HUES64 (cell line): ENCODE results near the gene HNRNPCL1.

Experiments used
- H3K27ac ChIP-seq: 2 replicates; pipeline ENCODE4 v1.7.0; 2013; ENCODE audit warnings: low read depth, low read length, inconsistent platforms
- H3K27me3 ChIP-seq: 2 replicates; pipeline ENCODE4 v1.6.1; 2013; ENCODE audit warnings: mild to moderate bottlenecking, low read length; ENCODE audit not compliant: insufficient read depth
- H3K36me3 ChIP-seq: 2 replicates; pipeline ENCODE4 v1.6.1; 2013; ENCODE audit warnings: mild to moderate bottlenecking, low read length; ENCODE audit not compliant: insufficient read depth
- H3K4me1 ChIP-seq: 2 replicates; pipeline ENCODE4 v1.6.1; 2013; ENCODE audit warnings: mild to moderate bottlenecking, low read length, moderate library complexity; ENCODE audit not compliant: insufficient read depth
- H3K4me3 ChIP-seq: 2 replicates; pipeline ENCODE4 v1.5.1; 2013; ENCODE audit warnings: mild to moderate bottlenecking, low read length, moderate library complexity
- H3K9ac ChIP-seq: 2 replicates; pipeline ENCODE4 v1.6.1; 2013; ENCODE audit warnings: mild to moderate bottlenecking, low read depth, low read length
- H3K9me3 ChIP-seq: 2 replicates; pipeline ENCODE4 v1.6.1; 2013; ENCODE audit warnings: low read depth, low read length; ENCODE audit not compliant: insufficient read depth
- WGBS: fragments of 150-250, 120-280 bp; methylation state at CpG from one replicate; pipeline ENCODE4 v1.1.7; 2013; ENCODE audit warnings: missing lambda C conversion rate; 5-methylcytosine and 5-hydroxymethylcytosine counted together

Gene HNRNPCL1

DNA sequence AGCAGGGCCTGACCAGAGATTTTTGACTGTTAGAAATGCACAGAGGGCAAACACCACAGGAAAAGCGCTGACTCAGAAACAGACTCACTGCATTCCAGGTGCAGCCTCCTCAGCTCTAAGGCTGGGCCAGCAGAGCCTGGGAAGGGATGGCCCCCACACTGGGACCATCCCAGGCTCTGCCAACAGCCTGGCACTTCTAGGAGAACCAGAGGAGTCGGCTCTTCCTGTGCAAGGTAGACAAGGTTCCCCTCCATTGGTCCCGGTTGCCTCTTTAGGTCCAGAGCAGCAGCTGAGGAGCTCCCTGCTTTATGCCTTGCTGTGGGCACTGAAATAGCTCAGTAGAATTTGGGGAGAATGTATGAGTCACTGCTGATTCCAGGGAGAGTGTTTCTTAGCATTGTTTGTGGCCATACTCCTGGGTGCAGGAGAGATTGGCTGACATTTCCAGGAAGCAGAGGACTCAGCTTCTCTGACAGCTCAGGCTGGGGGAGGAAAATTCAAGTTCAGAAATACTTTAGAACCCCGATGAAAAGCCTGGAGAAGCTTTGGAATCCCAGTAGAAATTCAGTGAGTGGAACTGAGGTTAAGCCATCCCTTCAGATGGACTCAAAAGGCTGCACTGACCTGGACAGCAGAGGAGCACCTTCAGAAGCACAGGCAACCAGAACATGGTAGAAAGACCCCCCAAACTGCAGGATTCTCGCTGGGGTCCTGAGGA, 37.7 kb downstream of the HNRNPCL1 start:
- 53% methylated on average over 5 of the region's 5 CpGs for WGBS

GRCh38 chr1:12809933-12810332, 38.6 kb downstream of the HNRNPCL1 start:
- Histone ChIP-seq H3K36me3 (no peaks in the 10 kb centered on the region), H3K4me1 (no peaks in the 10 kb centered on the region), H3K9ac (no peak overlapping the region), H3K27ac (no peak overlapping the region), H3K9me3 (peaks cover 64% of the 10 kb centered on the region), H3K4me3 (no peak overlapping the region), H3K27me3 (no peaks in the 10 kb centered on the region)
- 80% methylated on average over 1 of the region's 1 CpG for WGBS

More for the DNA sequence above, 37.7 kb downstream of the HNRNPCL1 start:
- Histone ChIP-seq H3K9ac (no peak overlapping the region), H3K27ac (no peak overlapping the region), H3K4me3 (no peak overlapping the region), H3K4me1 (no peaks in the 10 kb centered on the region), H3K36me3 (no peaks in the 10 kb centered on the region), H3K9me3 (peaks cover 63% of the 10 kb centered on the region), H3K27me3 (no peaks in the 10 kb centered on the region)

GRCh38 chr1:12799730-12800129, 48.8 kb downstream of the HNRNPCL1 start:
- WGBS, result 80% methylated on average over 2 of the region's 2 CpGs
- no peaks in the 10 kb centered on the region for H3K4me1 ChIP-seq

DNA sequence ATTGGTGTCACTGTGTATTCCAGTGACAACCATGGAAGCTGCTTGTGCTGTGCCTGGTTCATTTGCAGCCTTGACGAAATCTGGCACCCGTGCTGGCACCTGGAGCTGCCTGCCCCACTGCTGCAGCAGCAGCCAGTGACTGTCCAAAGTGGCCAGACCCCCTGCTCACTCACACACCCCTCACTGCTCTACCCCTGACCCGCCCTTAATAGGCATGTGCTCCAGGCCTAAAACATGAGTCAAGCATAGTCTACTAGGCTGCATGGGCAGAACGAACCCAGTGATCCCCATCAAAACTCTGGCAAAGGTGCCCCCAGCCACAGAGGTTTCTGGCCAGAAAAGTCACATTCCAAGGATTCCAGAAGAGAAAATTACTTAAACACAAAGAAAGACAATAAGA, 49.6 kb downstream of the HNRNPCL1 start:
- Histone ChIP-seq H3K9ac (no peak overlapping the region), H3K4me1 (no peaks in the 10 kb centered on the region), H3K4me3 (no peak overlapping the region), H3K9me3 (peaks cover 37% of the 10 kb centered on the region), H3K27me3 (no peaks in the 10 kb centered on the region), H3K27ac (no peak overlapping the region), H3K36me3 (no peaks in the 10 kb centered on the region)
- WGBS, result 61% methylated on average over 4 of the region's 4 CpGs

More at GRCh38 chr1:12799730-12800129, 48.8 kb downstream of the HNRNPCL1 start:
- Histone ChIP-seq H3K36me3 (no peaks in the 10 kb centered on the region), H3K9me3 (peaks cover 41% of the 10 kb centered on the region), H3K27ac (no peak overlapping the region), H3K4me3 (no peak overlapping the region), H3K9ac (no peak overlapping the region), H3K27me3 (no peaks in the 10 kb centered on the region)
